ENCODE measurements around the gene NAAA.

GRCh38 chr4:75963558-75963957 lies 22.7 kb upstream of the NAAA start:
- no peak for TF ChIP-seq POLR2A (IDR thresholded peaks at IDR 0.05)
- TF ChIP-seq CTCF (IDR thresholded peaks at IDR 0.05): no peak

Data from testis (tissue), 2 donors.